ENCODE measurements around the gene ATP5F1D.
"Not testable (repeated sequence)": the region's sequence is repeated elsewhere in the genome, so short reads cannot be mapped to it uniquely, and the experiment has no call there.

The ATP5F1D gene

GRCh38 chr19:1233115-1233667 lies 8.4 kb upstream of the ATP5F1D start:
- no peak for DNase-seq

DNA sequence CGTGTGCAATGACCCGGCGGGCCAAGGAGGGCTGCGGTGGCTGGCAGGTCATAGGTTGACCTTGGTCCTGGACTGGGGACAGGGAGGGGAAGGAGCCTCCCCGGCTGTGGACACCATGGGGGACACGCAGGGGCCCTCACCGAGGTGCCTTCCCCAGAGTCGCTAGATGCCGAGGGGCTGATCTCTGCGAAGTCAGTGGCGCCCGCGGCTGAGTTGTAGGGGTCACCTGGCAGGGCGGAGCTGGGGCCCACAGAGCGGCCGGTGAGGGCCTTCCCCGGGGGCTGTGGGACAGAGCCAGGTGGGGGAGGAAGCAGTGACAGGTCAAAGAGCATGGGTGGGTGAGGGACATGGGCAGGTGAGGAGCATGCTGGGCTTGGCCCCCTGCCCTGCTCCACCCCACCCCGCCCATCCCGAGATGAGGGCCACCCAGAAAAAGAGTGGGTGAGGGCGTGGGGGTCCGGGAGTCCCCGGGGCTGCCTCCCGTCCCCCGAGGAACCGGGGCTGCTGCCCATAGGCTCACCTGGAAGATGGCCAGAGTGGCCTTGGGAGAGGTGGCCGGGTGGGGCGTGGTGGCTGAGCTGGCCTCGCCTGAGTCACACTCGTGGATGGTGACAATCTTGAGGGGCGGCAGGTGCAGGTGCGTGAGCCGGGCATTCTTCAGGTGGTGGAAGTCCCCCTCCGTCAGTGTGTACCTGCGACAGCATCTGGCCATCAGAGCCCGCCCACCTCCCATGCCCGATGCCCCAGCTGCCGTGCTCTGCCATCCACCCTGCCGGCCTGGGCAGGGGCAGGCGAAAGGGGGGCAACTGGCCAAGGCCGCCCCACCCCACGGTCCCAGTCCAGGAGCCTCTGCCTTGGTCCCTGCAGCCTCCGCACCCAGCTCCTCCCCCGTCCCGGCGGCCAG lies 7.2 kb upstream of the ATP5F1D start:
- DNase-seq: no peak

GRCh38 chr19:1234955-1235380 lies 6.6 kb upstream of the ATP5F1D start:
- no peak for DNase-seq

- DNase-seq: no peak
Observed at GRCh38 chr19:1235625-1236538, 5.7 kb upstream of the ATP5F1D start.

GRCh38 chr19:1236576-1236975 lies 5.0 kb upstream of the ATP5F1D start:
- peak; percentile 48 for DNase-seq

- no peak for DNase-seq
Observed at GRCh38 chr19:1237027-1237659, 4.4 kb upstream of the ATP5F1D start.

DNA sequence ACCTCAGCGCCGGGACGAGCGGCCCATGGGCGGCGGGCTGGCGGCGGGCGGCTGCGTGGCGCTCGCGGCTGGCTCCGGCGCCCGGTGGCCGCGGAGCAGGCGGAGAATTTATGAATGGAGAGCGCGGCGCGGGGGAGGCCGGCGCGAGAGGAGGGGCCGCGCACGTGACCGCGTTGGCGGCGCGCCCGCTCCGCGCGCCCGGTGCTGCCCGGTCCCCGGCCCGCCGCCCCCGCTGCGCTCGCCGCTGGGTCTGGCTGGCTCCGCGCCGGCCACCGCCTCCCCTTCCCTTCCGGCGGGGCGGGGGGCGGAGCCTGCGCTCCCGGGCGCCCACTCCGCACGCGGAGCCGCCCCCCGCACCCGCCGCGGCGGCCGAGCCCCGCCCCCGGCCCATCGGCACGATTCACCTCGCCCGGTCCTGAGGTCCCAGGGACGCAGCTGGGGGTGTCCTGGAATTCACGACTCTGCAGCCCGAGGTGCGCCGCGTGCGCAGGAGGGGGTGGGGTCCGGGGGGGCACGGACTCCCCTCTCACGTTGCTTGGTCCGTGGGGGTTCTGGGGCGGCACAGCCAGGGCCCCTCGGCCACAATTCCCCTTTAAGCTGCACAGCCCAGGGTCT lies 3.7 kb upstream of the ATP5F1D start, which contains the start of gene CBARP:
Gene CBARP, minus strand, starts transcription at position 252 of the 615 bp plus-strand sequence. CDS start 1,905 bp downstream, outside the sequence.
- DNase-seq: no peak

- no peak for DNase-seq
Observed at GRCh38 chr19:1238369-1239303, 2.9 kb upstream of the ATP5F1D start.

DNA sequence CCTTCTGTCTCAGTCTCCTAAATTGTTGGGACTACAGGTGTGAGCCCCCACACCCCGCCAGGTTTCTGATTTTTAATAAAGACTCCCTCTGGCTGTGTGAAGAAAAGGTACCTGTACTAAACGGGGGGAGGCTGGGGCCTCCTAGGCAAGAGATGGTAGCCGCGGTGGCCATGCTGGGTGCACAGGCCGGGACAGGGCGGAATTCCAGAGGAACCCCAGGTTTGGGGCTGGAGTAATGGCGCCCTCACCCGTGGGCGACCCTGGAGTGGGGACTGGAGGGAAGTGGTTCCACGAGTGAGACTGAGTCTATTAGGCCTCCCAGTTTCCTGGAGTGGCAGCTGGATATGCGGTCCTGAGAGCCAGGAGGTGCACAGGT lies 2.1 kb upstream of the ATP5F1D start:
- no peak for DNase-seq

- DNase-seq: peak; percentile 87
Observed at GRCh38 chr19:1239796-1240737, 1.5 kb upstream of the ATP5F1D start.

DNA sequence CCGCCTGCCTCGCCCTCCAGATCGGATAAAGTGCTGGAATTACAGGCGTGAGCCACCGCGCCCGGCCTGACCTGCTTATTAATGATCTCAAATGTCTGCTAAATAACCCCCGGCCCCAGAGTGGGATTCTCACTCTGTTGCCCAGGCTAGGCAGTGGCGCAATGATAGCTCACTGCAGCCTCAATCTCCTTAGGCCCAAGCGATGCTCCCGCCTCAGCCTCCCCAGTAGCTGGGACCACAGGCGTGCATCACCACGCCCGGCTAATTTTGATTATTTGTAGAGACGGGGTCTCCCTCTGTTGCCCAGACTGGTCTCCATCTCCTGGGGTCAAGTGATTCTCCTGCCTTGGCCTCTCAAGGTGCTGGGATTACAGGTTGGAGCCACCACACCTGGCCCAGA lies 626 bp upstream of the ATP5F1D start:
- DNase-seq: no peak

GRCh38 chr19:1243768-1244692 lies 2.5 kb downstream of the ATP5F1D start:
- peak; percentile 57 for DNase-seq

GRCh38 chr19:1244693-1245451 lies 3.3 kb downstream of the ATP5F1D start:
- DNase-seq: no peak

DNA sequence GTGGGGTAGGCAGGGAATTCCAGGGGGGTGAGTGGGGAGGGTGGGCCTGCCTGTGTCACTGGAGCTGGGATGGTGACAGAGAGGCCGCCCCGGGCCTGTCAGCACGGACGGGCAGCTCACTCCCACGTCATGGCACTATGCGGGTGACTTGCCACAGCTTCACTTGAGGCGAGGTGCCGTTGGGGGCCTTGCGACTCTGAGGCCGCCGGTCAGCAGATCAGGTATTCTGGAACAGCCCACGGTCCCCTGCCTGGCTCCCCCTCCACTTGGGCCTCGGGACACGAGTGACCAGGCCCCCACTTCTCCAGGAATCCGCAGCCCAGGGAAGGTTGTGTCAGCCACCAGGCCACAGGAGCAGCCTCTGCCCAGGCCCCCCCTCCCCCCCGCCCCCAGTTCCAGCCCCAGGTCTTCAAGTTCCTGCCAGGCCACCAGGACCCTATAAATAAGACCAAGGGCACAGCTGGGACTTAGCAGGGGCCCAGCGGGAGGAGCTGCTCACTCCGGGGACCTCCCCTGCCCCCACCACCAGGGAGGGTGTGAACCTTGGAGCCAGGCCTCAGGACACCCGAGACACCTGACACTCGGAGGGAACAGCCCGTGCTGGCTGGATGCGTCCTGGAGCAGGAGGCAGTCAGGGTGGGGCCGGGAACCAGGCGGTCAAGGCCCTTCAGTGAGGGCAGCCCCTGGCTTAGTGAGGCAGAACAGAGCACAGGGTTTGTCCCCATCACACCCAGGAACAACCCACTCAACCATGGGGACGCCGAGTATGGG lies 4.1 kb downstream of the ATP5F1D start:
- no peak for DNase-seq

- DNase-seq: not testable (repeated sequence)
Observed at GRCh38 chr19:1246265-1247087, 4.9 kb downstream of the ATP5F1D start.

DNA sequence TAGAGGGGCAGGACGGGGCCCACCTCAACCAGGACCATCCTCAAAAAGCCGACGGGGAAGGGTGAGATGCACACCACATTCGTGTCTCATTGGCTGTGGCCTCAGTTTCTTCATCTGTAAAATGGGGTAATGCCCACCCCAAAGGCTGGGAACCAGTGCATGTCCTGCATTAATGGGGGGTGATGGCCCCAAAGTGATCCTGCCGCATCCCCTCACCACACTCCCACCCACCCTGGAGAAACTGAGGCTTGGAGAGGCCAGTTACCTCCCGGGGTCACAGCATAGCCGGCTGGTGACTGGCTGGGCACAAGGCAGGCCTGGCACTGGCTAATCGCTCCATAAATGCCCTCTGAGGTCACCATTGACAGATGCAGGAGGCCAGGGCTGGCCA lies 6.2 kb downstream of the ATP5F1D start:
- no peak for DNase-seq

All from COR-L47 (cell line).